ENCODE results near the gene CPE.

Gene CPE

DNA sequence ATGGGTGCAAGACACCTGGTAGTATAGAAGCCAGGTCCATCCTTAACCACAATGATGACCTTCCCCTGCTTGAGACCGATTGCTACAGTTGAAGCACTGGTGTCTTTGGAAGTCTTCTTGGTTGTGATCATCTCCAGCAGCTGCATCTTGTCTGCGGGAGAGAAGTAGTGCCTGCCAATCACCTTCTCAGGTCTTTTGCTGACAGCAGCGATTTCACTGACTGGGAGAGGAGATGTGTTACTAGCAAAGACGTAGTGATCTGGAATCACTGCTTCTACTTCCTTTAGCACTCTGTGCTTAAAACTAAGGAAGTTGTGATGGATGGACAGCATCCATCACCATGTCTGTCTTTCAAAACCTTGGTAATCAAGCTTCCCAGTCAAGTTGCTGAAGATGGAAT is 25.9 kb downstream of the CPE start:
- no peaks in the 10 kb centered on the region for H3K9me3 Mint-ChIP-seq
- H3K4me1 Mint-ChIP-seq, result no peaks in the 10 kb centered on the region
- H3K27me3 Mint-ChIP-seq, result peaks cover 3% of the 10 kb centered on the region
- DNase-seq, result no peak
- no peak overlapping the region for H3K27ac Mint-ChIP-seq
- H3K36me3 Mint-ChIP-seq (ENCODE audit: low read depth), result no peaks in the 10 kb centered on the region
- no peak for ATAC-seq
- no peak overlapping the region for H3K4me3 Mint-ChIP-seq

DNA sequence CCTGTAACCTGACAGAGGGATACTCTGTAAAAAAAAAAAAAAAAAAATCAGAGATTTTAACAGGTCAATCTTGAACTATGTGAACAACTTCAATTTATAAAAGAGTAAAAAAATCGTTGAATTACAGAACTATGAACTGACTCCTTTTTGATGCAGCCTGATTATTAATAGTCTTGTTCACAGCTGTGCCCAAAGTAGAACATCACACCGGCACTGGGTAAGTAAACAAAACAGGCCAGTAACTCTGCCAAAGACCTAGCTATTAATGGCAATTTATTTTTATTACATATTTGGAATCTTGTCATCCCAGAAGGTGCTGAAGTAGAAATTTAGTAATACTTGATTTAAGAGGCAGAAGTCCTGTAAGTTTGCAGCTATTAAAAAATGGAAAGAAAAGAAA is 31.4 kb downstream of the CPE start:
- no peaks in the 10 kb centered on the region for H3K9me3 Mint-ChIP-seq
- ATAC-seq (no peak), DNase-seq (no peak)
- peaks cover 3% of the 10 kb centered on the region for H3K27me3 Mint-ChIP-seq
- H3K4me1 Mint-ChIP-seq, result no peaks in the 10 kb centered on the region
- H3K4me3 Mint-ChIP-seq, result no peak overlapping the region
- no peaks in the 10 kb centered on the region for H3K36me3 Mint-ChIP-seq (ENCODE audit: low read depth)
- no peak overlapping the region for H3K27ac Mint-ChIP-seq

GRCh38 chr4:165415910-165416309 is 37.1 kb downstream of the CPE start:
- Mint-ChIP-seq H3K4me1 (no peaks in the 10 kb centered on the region), H3K27me3 (no peaks in the 10 kb centered on the region), H3K4me3 (no peak overlapping the region), H3K36me3 (ENCODE audit: low read depth) (no peaks in the 10 kb centered on the region), H3K9me3 (no peaks in the 10 kb centered on the region), H3K27ac (no peak overlapping the region)
- ATAC-seq (no peak), DNase-seq (no peak)

- H3K4me1 Mint-ChIP-seq, result no peaks in the 10 kb centered on the region
- no peak overlapping the region for H3K27ac Mint-ChIP-seq
- no peaks in the 10 kb centered on the region for H3K27me3 Mint-ChIP-seq
- no peaks in the 10 kb centered on the region for H3K9me3 Mint-ChIP-seq
- DNase-seq, result no peak
- H3K36me3 Mint-ChIP-seq (ENCODE audit: low read depth), result no peaks in the 10 kb centered on the region
- ATAC-seq, result no peak
- H3K4me3 Mint-ChIP-seq, result no peak overlapping the region
Observed at GRCh38 chr4:165418073-165418472, 39.3 kb downstream of the CPE start.

DNA sequence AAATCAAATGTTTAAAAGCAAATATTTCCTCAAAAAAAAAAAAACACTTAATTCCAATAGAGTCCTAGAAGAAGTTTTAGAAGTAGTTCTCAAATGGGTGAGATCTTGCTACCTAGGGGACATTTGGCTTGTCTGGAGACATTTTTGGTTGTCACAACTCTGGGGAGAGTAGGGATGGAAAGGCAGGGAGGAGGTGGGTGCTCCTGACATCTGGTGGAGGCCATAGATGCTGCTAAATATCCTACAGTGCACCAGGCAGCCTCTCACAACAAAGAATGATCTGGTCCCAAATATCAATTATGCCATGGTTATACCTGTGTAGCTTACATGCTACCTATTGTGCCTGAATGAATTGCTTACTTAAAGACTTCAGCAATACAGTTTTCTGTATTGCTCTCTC is 46.8 kb downstream of the CPE start:
- peaks cover 3% of the 10 kb centered on the region for H3K27me3 Mint-ChIP-seq
- H3K4me1 Mint-ChIP-seq, result peaks cover 9% of the 10 kb centered on the region
- no peak for DNase-seq
- no peak overlapping the region for H3K4me3 Mint-ChIP-seq
- ATAC-seq, result no peak
- no peaks in the 10 kb centered on the region for H3K36me3 Mint-ChIP-seq (ENCODE audit: low read depth)
- no peak overlapping the region for H3K27ac Mint-ChIP-seq
- H3K9me3 Mint-ChIP-seq, result no peaks in the 10 kb centered on the region

DNA sequence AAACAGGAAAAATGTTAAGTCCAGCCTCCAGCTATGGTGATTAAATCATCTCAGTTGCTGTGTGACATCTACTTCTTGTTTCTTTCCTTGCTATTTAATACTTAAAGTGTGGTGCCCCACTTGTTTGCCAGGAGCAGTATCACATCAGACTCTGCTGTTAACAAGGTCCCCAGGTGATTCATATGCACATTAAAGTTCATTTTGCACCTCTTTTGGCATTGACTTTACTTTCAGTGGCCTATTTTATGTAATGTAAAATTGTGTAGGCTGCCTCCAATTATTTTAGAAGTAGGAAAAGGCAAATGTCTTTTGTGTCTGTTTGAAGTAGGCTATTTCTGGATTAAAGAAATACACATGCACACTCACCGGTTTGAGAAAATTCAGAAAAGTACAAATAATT is 47.5 kb downstream of the CPE start:
- no peak overlapping the region for H3K4me3 Mint-ChIP-seq
- H3K27me3 Mint-ChIP-seq, result peaks cover 3% of the 10 kb centered on the region
- no peaks in the 10 kb centered on the region for H3K9me3 Mint-ChIP-seq
- peaks cover 9% of the 10 kb centered on the region for H3K4me1 Mint-ChIP-seq
- DNase-seq (no peak), ATAC-seq (peak; percentile 40)
- no peak overlapping the region for H3K27ac Mint-ChIP-seq
- H3K36me3 Mint-ChIP-seq (ENCODE audit: low read depth), result no peaks in the 10 kb centered on the region

DNA sequence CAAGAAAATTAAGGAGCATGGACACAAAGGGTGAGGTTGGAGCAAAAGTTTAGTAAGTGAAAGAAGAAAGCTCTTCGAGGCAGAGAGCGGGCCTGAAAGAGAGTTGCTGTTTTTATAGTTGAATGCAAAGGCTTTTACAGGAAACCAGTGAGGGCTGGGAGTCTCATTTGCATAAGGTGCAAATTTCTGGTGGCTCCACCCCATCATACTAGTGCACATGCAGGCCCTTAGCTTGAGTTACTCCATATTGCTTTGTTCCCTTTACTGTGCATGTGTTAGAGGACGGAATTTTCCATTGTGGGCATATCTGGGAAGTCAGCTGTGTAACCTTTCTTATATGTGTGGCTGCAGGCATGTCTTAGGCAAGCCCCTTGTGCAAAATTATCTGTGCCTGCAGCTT is 48.0 kb downstream of the CPE start:
- no peaks in the 10 kb centered on the region for H3K9me3 Mint-ChIP-seq
- DNase-seq, result no peak
- no peaks in the 10 kb centered on the region for H3K36me3 Mint-ChIP-seq (ENCODE audit: low read depth)
- H3K27me3 Mint-ChIP-seq, result peaks cover 4% of the 10 kb centered on the region
- H3K4me3 Mint-ChIP-seq, result no peak overlapping the region
- peaks cover 9% of the 10 kb centered on the region for H3K4me1 Mint-ChIP-seq
- no peak overlapping the region for H3K27ac Mint-ChIP-seq
- no peak for ATAC-seq

GRCh38 chr4:165428957-165429356 is 50.1 kb downstream of the CPE start:
- Mint-ChIP-seq H3K27me3 (peaks cover 7% of the 10 kb centered on the region), H3K36me3 (ENCODE audit: low read depth) (no peaks in the 10 kb centered on the region), H3K27ac (no peak overlapping the region), H3K4me3 (no peak overlapping the region), H3K4me1 (peaks cover 9% of the 10 kb centered on the region), H3K9me3 (no peaks in the 10 kb centered on the region)
- ATAC-seq (no peak), DNase-seq (no peak)

DNA sequence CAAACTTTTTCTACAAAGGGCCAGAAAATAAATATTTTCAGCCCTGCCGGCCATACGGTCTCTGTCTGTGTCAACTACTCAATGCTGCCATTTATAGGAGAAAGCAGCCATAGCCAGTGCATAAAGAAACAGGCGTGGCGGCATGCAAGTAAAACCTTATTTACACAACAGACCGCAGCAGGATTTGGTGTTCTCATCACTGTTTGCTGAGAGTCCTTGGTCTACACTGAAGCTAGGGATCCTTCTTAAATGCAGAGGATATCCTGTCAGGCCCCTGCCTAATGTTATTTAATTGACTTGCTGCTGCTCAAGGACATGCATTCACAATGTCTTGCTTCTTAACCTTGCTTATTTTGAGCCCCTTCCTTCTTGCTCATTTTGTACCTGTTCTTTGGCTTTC is 54.7 kb downstream of the CPE start:
- ATAC-seq (no peak), DNase-seq (no peak)
- H3K4me1 Mint-ChIP-seq, result no peaks in the 10 kb centered on the region
- no peaks in the 10 kb centered on the region for H3K36me3 Mint-ChIP-seq (ENCODE audit: low read depth)
- H3K4me3 Mint-ChIP-seq, result no peak overlapping the region
- no peak overlapping the region for H3K27ac Mint-ChIP-seq
- peaks cover 7% of the 10 kb centered on the region for H3K27me3 Mint-ChIP-seq
- no peaks in the 10 kb centered on the region for H3K9me3 Mint-ChIP-seq

DNA sequence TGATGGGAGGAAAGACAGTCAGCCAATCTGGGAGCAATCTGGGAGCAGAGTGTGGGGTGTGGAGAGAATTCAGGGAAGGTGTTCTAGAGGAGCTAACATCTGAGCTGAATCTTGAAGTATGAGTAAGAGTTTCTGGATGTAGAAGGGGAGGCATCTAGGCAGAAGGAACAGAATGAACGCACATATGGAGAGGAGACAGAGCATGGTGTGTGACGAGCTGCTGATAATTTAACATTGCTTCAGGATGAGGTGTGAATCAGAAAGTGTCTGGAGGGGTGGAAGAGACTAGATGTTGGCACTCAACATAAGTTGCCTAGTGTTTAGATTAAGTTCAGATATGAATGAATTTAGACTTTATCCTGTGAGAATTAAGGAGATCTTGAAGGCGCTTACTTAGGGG is 58.9 kb downstream of the CPE start:
- ATAC-seq (no peak), DNase-seq (no peak)
- Mint-ChIP-seq H3K4me3 (no peak overlapping the region), H3K27me3 (peaks cover 8% of the 10 kb centered on the region), H3K9me3 (no peaks in the 10 kb centered on the region), H3K27ac (no peak overlapping the region), H3K36me3 (ENCODE audit: low read depth) (no peaks in the 10 kb centered on the region), H3K4me1 (no peaks in the 10 kb centered on the region)

DNA sequence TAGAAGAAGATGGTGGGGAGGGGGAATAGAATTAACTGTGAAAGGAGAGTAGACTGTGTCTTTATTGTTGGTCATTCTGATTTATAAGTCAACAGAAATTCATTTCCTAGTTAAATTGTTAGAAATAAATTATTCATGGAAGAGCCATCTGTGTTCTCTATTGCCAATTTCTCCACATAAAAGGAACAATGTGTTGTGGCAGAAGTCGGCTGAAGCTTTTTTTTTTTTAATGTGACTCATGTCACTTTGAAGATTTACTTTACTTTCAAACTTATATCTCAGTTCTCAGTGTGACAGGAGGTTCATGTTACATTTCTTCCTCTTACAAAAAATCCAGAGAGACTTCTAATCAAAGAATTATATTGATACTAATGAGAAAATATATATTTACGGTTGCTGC is 60.5 kb downstream of the CPE start:
- no peaks in the 10 kb centered on the region for H3K36me3 Mint-ChIP-seq (ENCODE audit: low read depth)
- H3K4me1 Mint-ChIP-seq, result no peaks in the 10 kb centered on the region
- H3K9me3 Mint-ChIP-seq, result no peaks in the 10 kb centered on the region
- ATAC-seq (no peak), DNase-seq (no peak)
- peaks cover 7% of the 10 kb centered on the region for H3K27me3 Mint-ChIP-seq
- no peak overlapping the region for H3K27ac Mint-ChIP-seq
- H3K4me3 Mint-ChIP-seq, result no peak overlapping the region

GRCh38 chr4:165439981-165440380 is 61.2 kb downstream of the CPE start:
- H3K4me3 Mint-ChIP-seq, result no peak overlapping the region
- peaks cover 5% of the 10 kb centered on the region for H3K27me3 Mint-ChIP-seq
- H3K4me1 Mint-ChIP-seq, result no peaks in the 10 kb centered on the region
- no peak for ATAC-seq
- DNase-seq, result no peak
- H3K27ac Mint-ChIP-seq, result no peak overlapping the region
- no peaks in the 10 kb centered on the region for H3K9me3 Mint-ChIP-seq
- no peaks in the 10 kb centered on the region for H3K36me3 Mint-ChIP-seq (ENCODE audit: low read depth)

DNA sequence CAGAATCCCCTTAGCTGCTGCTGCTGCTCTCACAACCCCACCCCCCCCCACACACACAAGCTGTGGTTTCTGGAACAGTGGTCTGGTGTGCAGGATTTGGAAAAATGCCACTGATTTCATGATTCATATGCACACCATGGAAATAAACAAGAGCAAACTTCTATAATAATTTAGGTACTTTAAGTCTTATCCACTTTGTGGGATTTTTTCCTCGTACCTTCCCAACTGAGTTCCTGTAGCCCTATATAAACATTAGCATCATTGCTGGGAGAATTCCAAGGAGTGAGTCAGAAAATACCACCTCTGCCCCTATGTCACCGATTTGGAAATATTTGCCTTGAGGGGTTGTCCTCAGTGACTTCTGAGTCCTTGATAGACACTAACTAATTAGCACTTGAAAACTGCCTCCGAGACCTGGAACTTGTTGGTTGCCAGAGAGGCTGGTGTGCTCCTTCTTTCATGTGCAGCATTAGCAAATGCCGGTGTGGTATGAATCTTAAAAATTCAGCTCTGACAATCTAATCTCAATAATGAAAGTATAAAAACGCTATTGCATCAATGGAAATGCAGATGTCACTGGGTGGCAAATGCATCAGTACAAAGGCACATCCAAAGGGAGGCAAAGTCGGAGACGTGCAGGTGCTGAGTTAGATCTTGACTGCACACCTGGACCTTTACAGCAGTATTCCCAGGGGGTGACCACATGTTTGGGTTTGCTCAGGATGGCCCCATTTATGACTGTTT is 61.8 kb downstream of the CPE start:
- DNase-seq, result no peak
- ATAC-seq, result no peak
- Mint-ChIP-seq H3K4me3 (no peak overlapping the region), H3K9me3 (no peaks in the 10 kb centered on the region), H3K27me3 (peaks cover 5% of the 10 kb centered on the region), H3K27ac (no peak overlapping the region), H3K36me3 (ENCODE audit: low read depth) (no peaks in the 10 kb centered on the region), H3K4me1 (no peaks in the 10 kb centered on the region)

DNA sequence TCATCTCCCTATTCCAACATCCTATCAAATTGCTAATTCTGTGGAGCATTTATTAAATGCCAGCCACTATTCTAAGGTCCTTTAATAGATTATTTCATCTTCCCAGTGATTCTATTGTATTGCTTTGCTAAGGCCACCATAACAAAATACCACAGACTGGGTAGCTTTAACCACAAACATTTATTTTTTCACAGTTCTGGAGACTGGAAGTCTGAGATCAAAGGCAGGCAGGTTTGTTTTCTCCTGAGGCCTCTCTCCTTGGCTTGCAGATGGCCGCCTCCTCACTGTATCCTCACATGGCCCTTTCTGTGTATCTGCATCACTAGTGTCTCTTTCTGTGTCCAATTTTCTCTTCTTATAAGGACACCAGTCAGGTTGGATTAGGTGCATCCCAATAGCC is 64.5 kb downstream of the CPE start:
- Mint-ChIP-seq H3K4me1 (no peaks in the 10 kb centered on the region), H3K9me3 (no peaks in the 10 kb centered on the region), H3K27me3 (peaks cover 4% of the 10 kb centered on the region), H3K36me3 (ENCODE audit: low read depth) (no peaks in the 10 kb centered on the region), H3K4me3 (no peak overlapping the region), H3K27ac (no peak overlapping the region)
- ATAC-seq (no peak), DNase-seq (no peak)

DNA sequence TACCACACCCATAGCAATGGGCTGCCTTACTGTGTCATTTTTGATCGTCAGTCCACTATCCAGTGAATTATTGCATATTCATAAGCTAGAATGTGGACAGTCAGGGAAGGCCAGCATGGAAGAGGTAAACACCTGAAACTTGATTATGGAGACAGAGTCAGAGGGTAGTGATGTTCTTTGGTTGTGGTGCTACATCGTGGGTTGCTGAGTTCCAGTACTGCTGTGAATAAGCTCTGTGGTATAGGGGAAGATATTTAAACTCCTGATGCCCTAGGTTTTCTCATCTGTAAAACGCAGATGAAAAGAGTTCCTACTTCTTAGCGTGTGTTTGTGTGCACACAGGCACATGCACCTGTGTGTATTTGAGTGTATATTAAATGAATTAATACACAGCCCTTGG is 69.9 kb downstream of the CPE start:
- no peak overlapping the region for H3K4me3 Mint-ChIP-seq
- H3K36me3 Mint-ChIP-seq (ENCODE audit: low read depth), result no peaks in the 10 kb centered on the region
- no peaks in the 10 kb centered on the region for H3K9me3 Mint-ChIP-seq
- ATAC-seq (peak; percentile 54), DNase-seq (no peak)
- no peak overlapping the region for H3K27ac Mint-ChIP-seq
- peaks cover 2% of the 10 kb centered on the region for H3K4me1 Mint-ChIP-seq
- no peaks in the 10 kb centered on the region for H3K27me3 Mint-ChIP-seq

DNA sequence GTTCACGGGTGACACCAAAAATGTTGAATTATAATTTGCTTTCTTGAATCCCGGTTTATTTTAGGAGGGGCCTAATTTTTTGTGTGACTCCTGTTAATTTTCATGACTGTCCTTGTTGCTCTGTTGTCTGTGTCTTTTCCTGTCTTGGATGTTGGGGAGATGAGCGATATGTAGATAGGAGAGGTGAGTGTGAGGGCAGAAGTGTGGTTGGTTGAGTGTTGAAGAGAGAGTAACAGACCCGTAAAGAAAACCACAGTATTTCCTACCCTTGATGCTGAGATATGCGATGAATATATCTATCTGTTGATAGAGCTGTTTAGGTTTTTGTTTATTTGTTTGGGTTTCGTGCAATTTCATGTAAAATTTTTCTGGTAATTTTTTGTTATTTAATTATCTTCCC is 70.5 kb downstream of the CPE start:
- Mint-ChIP-seq H3K27me3 (no peaks in the 10 kb centered on the region), H3K4me1 (peaks cover 4% of the 10 kb centered on the region)

More for the DNA sequence above, 70.5 kb downstream of the CPE start:
- no peak overlapping the region for H3K27ac Mint-ChIP-seq
- ATAC-seq (no peak), DNase-seq (no peak)
- no peaks in the 10 kb centered on the region for H3K36me3 Mint-ChIP-seq (ENCODE audit: low read depth)
- no peak overlapping the region for H3K4me3 Mint-ChIP-seq
- H3K9me3 Mint-ChIP-seq, result no peaks in the 10 kb centered on the region

All from activated naive CD8-positive, alpha-beta T cell treated with anti-CD3 and anti-CD28 coated beads, Interleukin-2, amount 50 U/mL, for 24 hours (primary cell).